HL-60 (cell line): ENCODE data around the gene MUC22.
"Not testable (repeated sequence)": the region's sequence is repeated elsewhere in the genome, so short reads cannot be mapped to it uniquely, and the experiment has no call there.

Source experiments
- CTCF ChIP-seq: IDR thresholded peaks from one replicate; pipeline ENCODE4 v1.5.1; 2011; ENCODE audit warnings: low read length, control low read depth, inconsistent platforms; ENCODE audit not compliant: insufficient read depth
- POLR2AphosphoS5 ChIP-seq: IDR thresholded peaks from 2 replicates; pipeline ENCODE4 v1.6.1; 2012; ENCODE audit warnings: low read depth

GRCh38 chr6:30969171-30969570 is 41.1 kb upstream of the MUC22 start:
- not testable (repeated sequence) for TF ChIP-seq CTCF, POLR2AphosphoS5
